ENCODE measurements around the gene TMEM163. TPM values are rescaled to one million over a fixed set of nuclear protein-coding genes. Genes with fewer than 3 reads are reported as not detected.

TMEM163 gene
- polyA plus RNA-seq, 1 donor from 2014 or later = 3.5 TPM

GRCh38 chr2:134522496-134523455, 196.0 kb downstream of the TMEM163 start:
- TF ChIP-seq POLR2AphosphoS5 (IDR thresholded peaks at IDR 0.05) (peak; percentile 35), MXI1 (conservative IDR thresholded peaks at IDR 0.05; ENCODE audit: poor library complexity, severe bottlenecking) (no peak), RAD21 (conservative IDR thresholded peaks at IDR 0.05) (no peak), TAF1 (IDR thresholded peaks at IDR 0.05; ENCODE audit: low read depth) (no peak), EZH2 (IDR thresholded peaks at IDR 0.05; ENCODE audit: borderline replicate concordance, insufficient read depth, low read length, poor library complexity, severe bottlenecking) (no peak), SMC3 (conservative IDR thresholded peaks at IDR 0.05; ENCODE audit: poor library complexity) (no peak), CTCF (IDR thresholded peaks at IDR 0.05; ENCODE audit: poor library complexity, severe bottlenecking) (no peak), REST (IDR thresholded peaks at IDR 0.05; ENCODE audit: borderline replicate concordance) (peak; percentile 21), EP300 (conservative IDR thresholded peaks at IDR 0.05; ENCODE audit: poor library complexity, severe bottlenecking) (no peak)
- Histone ChIP-seq H3K79me2 (replicated peaks; ENCODE audit: insufficient read depth, low read length) (no peaks in the 10 kb centered on the region), H3K36me3 (ENCODE audit: insufficient read depth, low read length) (no peaks in the 10 kb centered on the region), H3K9ac (ENCODE audit: low read length) (peak overlapping the region; percentile 14), H3K4me3 (ENCODE audit: low read length) (peak overlapping the region; percentile 56), H3K27me3 (ENCODE audit: insufficient read depth, low read depth, low read length) (peaks cover 22% of the 10 kb centered on the region), H3K27ac (ENCODE audit: low read length) (no peak overlapping the region), H3F3A (ENCODE audit: insufficient read depth, low read length, poor library complexity, severe bottlenecking) (no peaks in the 10 kb centered on the region), H3K4me2 (ENCODE audit: low read length) (peak overlapping the region; percentile 32), H3K9me3 (ENCODE audit: low read length) (no peaks in the 10 kb centered on the region), H2AFZ (ENCODE audit: low read depth, low read length) (no peak overlapping the region), H3K9me2 (ENCODE audit: insufficient read depth, low read length) (no peaks in the 10 kb centered on the region), H4K20me1 (ENCODE audit: insufficient read depth) (no peaks in the 10 kb centered on the region)

- no peak overlapping the region for H3K4me2 ChIP-seq (ENCODE audit: low read length)
- TF ChIP-seq MXI1 (conservative IDR thresholded peaks at IDR 0.05; ENCODE audit: poor library complexity, severe bottlenecking) (no peak), CTCF (IDR thresholded peaks at IDR 0.05; ENCODE audit: poor library complexity, severe bottlenecking) (no peak), POLR2AphosphoS5 (IDR thresholded peaks at IDR 0.05) (no peak), SMC3 (conservative IDR thresholded peaks at IDR 0.05; ENCODE audit: poor library complexity) (no peak), TAF1 (IDR thresholded peaks at IDR 0.05; ENCODE audit: low read depth) (no peak), EP300 (conservative IDR thresholded peaks at IDR 0.05; ENCODE audit: poor library complexity, severe bottlenecking) (no peak), EZH2 (IDR thresholded peaks at IDR 0.05; ENCODE audit: borderline replicate concordance, insufficient read depth, low read length, poor library complexity, severe bottlenecking) (no peak), REST (IDR thresholded peaks at IDR 0.05; ENCODE audit: borderline replicate concordance) (no peak), RAD21 (conservative IDR thresholded peaks at IDR 0.05) (no peak)
- no peaks in the 10 kb centered on the region for H3K9me2 ChIP-seq (ENCODE audit: insufficient read depth, low read length)
- no peaks in the 10 kb centered on the region for H3K36me3 ChIP-seq (ENCODE audit: insufficient read depth, low read length)
- H3K9ac ChIP-seq (ENCODE audit: low read length) = no peak overlapping the region
- H3F3A ChIP-seq (ENCODE audit: insufficient read depth, low read length, poor library complexity, severe bottlenecking) = no peaks in the 10 kb centered on the region
- H2AFZ ChIP-seq (ENCODE audit: low read depth, low read length) = no peak overlapping the region
- no peaks in the 10 kb centered on the region for H3K9me3 ChIP-seq (ENCODE audit: low read length)
- H3K27me3 ChIP-seq (ENCODE audit: insufficient read depth, low read depth, low read length) = peaks cover 26% of the 10 kb centered on the region
- H3K79me2 ChIP-seq (replicated peaks; ENCODE audit: insufficient read depth, low read length) = no peaks in the 10 kb centered on the region
- no peak overlapping the region for H3K27ac ChIP-seq (ENCODE audit: low read length)
- H4K20me1 ChIP-seq (ENCODE audit: insufficient read depth) = no peaks in the 10 kb centered on the region
- no peak overlapping the region for H3K4me3 ChIP-seq (ENCODE audit: low read length)
Observed at GRCh38 chr2:134518101-134518500, 200.7 kb downstream of the TMEM163 start.
